Stomach smooth muscle (tissue), 2 donors: ENCODE data around the gene MTHFS.

Experiments
- H3K27ac ChIP-seq: one replicate; pipeline ENCODE4 v1.7.0; 2013; ENCODE audit warnings: mild to moderate bottlenecking, low read length, inconsistent platforms
- H3K27me3 ChIP-seq, 2 donors: one replicate each; pipeline ENCODE4 v1.7.0; 2013; ENCODE audit warnings: low read length in 2 of 2; ENCODE audit not compliant: insufficient read depth in 2 of 2, control insufficient read depth in 1 of 2
- H3K36me3 ChIP-seq, 2 donors: one replicate each; pipeline ENCODE4 v1.7.0; 2013; ENCODE audit warnings: low read length in 2 of 2; ENCODE audit not compliant: control insufficient read depth in 2 of 2, insufficient read depth in 2 of 2
- H3K4me1 ChIP-seq: one replicate; pipeline ENCODE4 v1.7.0; 2013; ENCODE audit warnings: low read length; ENCODE audit not compliant: control insufficient read depth, insufficient read depth
- H3K4me3 ChIP-seq, 2 donors: one replicate each; pipeline ENCODE4 v1.7.0; 2013; ENCODE audit warnings: low read length in 2 of 2
- H3K9ac ChIP-seq, 2 donors: one replicate each; pipeline ENCODE4 v1.7.0; 2013; ENCODE audit warnings: low read length in 2 of 2, mild to moderate bottlenecking in 1 of 2
- H3K9me3 ChIP-seq, 2 donors: one replicate each; pipeline ENCODE4 v1.7.0; 2013; ENCODE audit warnings: low read length in 2 of 2; ENCODE audit not compliant: control insufficient read depth in 2 of 2
- donor health status: healthy.
- donor health status: Pancreatic carcinoma.

The MTHFS gene

GRCh38 chr15:79816571-79816970 lies 80.2 kb downstream of the MTHFS start:
- H3K36me3 ChIP-seq = no peaks in the 10 kb centered on the region
- no peak overlapping the region for H3K4me3 ChIP-seq
- H3K27ac ChIP-seq = no peak overlapping the region
- H3K9me3 ChIP-seq = no peaks in the 10 kb centered on the region
- H3K27me3 ChIP-seq = peaks cover 0 to 4% of the 10 kb centered on the region in 2 donors
- H3K9ac ChIP-seq = no peak overlapping the region
- peaks cover 11% of the 10 kb centered on the region for H3K4me1 ChIP-seq

- H3K9me3 ChIP-seq = no peaks in the 10 kb centered on the region
- H3K36me3 ChIP-seq = no peaks in the 10 kb centered on the region
- H3K27ac ChIP-seq = no peak overlapping the region
- H3K9ac ChIP-seq = no peak overlapping the region
- peaks cover 0 to 4% of the 10 kb centered on the region in 2 donors for H3K27me3 ChIP-seq
- peaks cover 12% of the 10 kb centered on the region for H3K4me1 ChIP-seq
- no peak overlapping the region for H3K4me3 ChIP-seq
Observed at GRCh38 chr15:79815468-79815867, 81.3 kb downstream of the MTHFS start.

- peaks cover 12% of the 10 kb centered on the region for H3K4me1 ChIP-seq
- H3K9me3 ChIP-seq = no peaks in the 10 kb centered on the region
- no peak overlapping the region for H3K9ac ChIP-seq
- peaks cover 0 to 2% of the 10 kb centered on the region in 2 donors for H3K27me3 ChIP-seq
- H3K27ac ChIP-seq = no peak overlapping the region
- no peak overlapping the region for H3K4me3 ChIP-seq
- no peaks in the 10 kb centered on the region for H3K36me3 ChIP-seq
Observed at GRCh38 chr15:79812541-79812940, 84.3 kb downstream of the MTHFS start.

- Histone ChIP-seq H3K27me3 (peaks cover 0 to 2% of the 10 kb centered on the region in 2 donors), H3K9ac (no peak overlapping the region), H3K4me3 (peak overlapping the region in 1 of 2 donors; percentile 15), H3K9me3 (peaks cover 0 to 2% of the 10 kb centered on the region in 2 donors), H3K27ac (no peak overlapping the region), H3K4me1 (peaks cover 12% of the 10 kb centered on the region), H3K36me3 (no peaks in the 10 kb centered on the region)
Observed at GRCh38 chr15:79811406-79812405, 85.1 kb downstream of the MTHFS start.

GRCh38 chr15:79804838-79805237 lies 92.0 kb downstream of the MTHFS start:
- Histone ChIP-seq H3K4me1 (no peaks in the 10 kb centered on the region), H3K27me3 (no peaks in the 10 kb centered on the region), H3K9me3 (peaks cover 0 to 3% of the 10 kb centered on the region in 2 donors)

GRCh38 chr15:79798311-79798710 lies 98.5 kb downstream of the MTHFS start:
- Histone ChIP-seq H3K9me3 (no peaks in the 10 kb centered on the region), H3K27me3 (no peaks in the 10 kb centered on the region), H3K4me3 (no peak overlapping the region), H3K36me3 (no peaks in the 10 kb centered on the region), H3K27ac (no peak overlapping the region), H3K9ac (no peak overlapping the region), H3K4me1 (no peaks in the 10 kb centered on the region)

More at GRCh38 chr15:79804838-79805237, 92.0 kb downstream of the MTHFS start:
- Histone ChIP-seq H3K36me3 (no peaks in the 10 kb centered on the region), H3K4me3 (no peak overlapping the region), H3K9ac (no peak overlapping the region), H3K27ac (no peak overlapping the region)
